RWPE2 (cell line): ENCODE measurements around the gene KCTD19.

ENCODE experiments used
- ATAC-seq: fragments of 200-7000 bp; cut with Tn5 transposase; 3 replicates; pipeline ENCODE4 v1.9.1; 2021; ENCODE audit warnings: low read depth
- DNase-seq: peaks from one replicate; pipeline ENCODE4 v3.0.0-alpha.2; 2020; ENCODE audit warnings: low spot score
- H3K27ac ChIP-seq: fragments of 450-650 bp; 2 replicates; pipeline ENCODE4 v1.5.1; 2017; ENCODE audit warnings: mild to moderate bottlenecking; ENCODE audit not compliant: poor library complexity, severe bottlenecking
- H3K27me3 ChIP-seq: fragments of 250-450 bp; sonication (Bioruptor Pico); 2 replicates; pipeline ENCODE4 v1.5.1; 2021; ENCODE audit warnings: mild to moderate bottlenecking, moderate library complexity; ENCODE audit not compliant: insufficient read depth, poor library complexity, severe bottlenecking
- H3K36me3 ChIP-seq: fragments of 250-450 bp; sonication (Bioruptor Pico); 2 replicates; pipeline ENCODE4 v1.5.1; 2020; ENCODE audit warnings: low read depth, mild to moderate bottlenecking, moderate library complexity
- H3K4me1 ChIP-seq: fragments of 250-450 bp; sonication (Bioruptor Pico); 2 replicates; pipeline ENCODE4 v1.5.1; 2021; ENCODE audit warnings: mild to moderate bottlenecking, moderate library complexity; ENCODE audit not compliant: insufficient read depth, poor library complexity, severe bottlenecking
- H3K4me3 ChIP-seq: fragments of 250-450 bp; sonication (Bioruptor Pico); 2 replicates; pipeline ENCODE4 v1.5.1; 2021; ENCODE audit warnings: mild to moderate bottlenecking, moderate library complexity; ENCODE audit not compliant: severe bottlenecking
- H3K9me3 ChIP-seq: fragments of 250-450 bp; sonication (Bioruptor Pico); 2 replicates; pipeline ENCODE4 v1.5.1; 2021; ENCODE audit warnings: mild to moderate bottlenecking, moderate library complexity; ENCODE audit not compliant: severe bottlenecking
- CTCF ChIP-seq: fragments of 450-650 bp; IDR thresholded peaks from one replicate; pipeline ENCODE4 v1.5.1; 2017; ENCODE audit warnings: mild to moderate bottlenecking, moderate library complexity; ENCODE audit not compliant: poor library complexity, severe bottlenecking

Gene KCTD19

GRCh38 chr16:67339453-67339852, 12.9 kb upstream of the KCTD19 start:
- Histone ChIP-seq H3K9me3 (peaks cover 3% of the 10 kb centered on the region), H3K27me3 (no peaks in the 10 kb centered on the region), H3K27ac (no peak overlapping the region), H3K4me1 (peaks cover 4% of the 10 kb centered on the region), H3K36me3 (no peaks in the 10 kb centered on the region; the same call in 1 of the 2 replicates), H3K4me3 (no peak overlapping the region)
- ATAC-seq (peak; percentile 58; the same call in 1 of the 3 replicates), DNase-seq (no peak)
- TF ChIP-seq CTCF = peak; percentile 51

- Histone ChIP-seq H3K9me3 (peaks cover 3% of the 10 kb centered on the region), H3K4me3 (no peak overlapping the region), H3K27ac (no peak overlapping the region), H3K27me3 (no peaks in the 10 kb centered on the region), H3K4me1 (peaks cover 4% of the 10 kb centered on the region), H3K36me3 (no peaks in the 10 kb centered on the region; the same call in 1 of the 2 replicates)
- DNase-seq (no peak), ATAC-seq (no peak)
- no peak for TF ChIP-seq CTCF
Measured at GRCh38 chr16:67336648-67337047, 10.1 kb upstream of the KCTD19 start.

- no peak overlapping the region for H3K27ac ChIP-seq
- H3K27me3 ChIP-seq = no peaks in the 10 kb centered on the region
- DNase-seq = no peak
- H3K36me3 ChIP-seq = no peaks in the 10 kb centered on the region; the same call in 1 of the 2 replicates
- no peak for TF ChIP-seq CTCF
- ATAC-seq = no peak
- peaks cover 4% of the 10 kb centered on the region for H3K4me1 ChIP-seq
- H3K4me3 ChIP-seq = no peak overlapping the region
- H3K9me3 ChIP-seq = peaks cover 3% of the 10 kb centered on the region
Measured at GRCh38 chr16:67336116-67336515, 9.6 kb upstream of the KCTD19 start.

GRCh38 chr16:67333315-67333714, 6.8 kb upstream of the KCTD19 start:
- Histone ChIP-seq H3K36me3 (no peaks in the 10 kb centered on the region; the same call in 1 of the 2 replicates), H3K4me3 (no peak overlapping the region), H3K9me3 (peaks cover 3% of the 10 kb centered on the region), H3K4me1 (peaks cover 15% of the 10 kb centered on the region), H3K27me3 (no peaks in the 10 kb centered on the region), H3K27ac (no peak overlapping the region)
- ATAC-seq (no peak), DNase-seq (no peak)
- TF ChIP-seq CTCF = no peak

GRCh38 chr16:67329901-67330300, 3.4 kb upstream of the KCTD19 start:
- no peak for TF ChIP-seq CTCF
- no peaks in the 10 kb centered on the region for H3K36me3 ChIP-seq
- no peaks in the 10 kb centered on the region for H3K27me3 ChIP-seq
- peak; percentile 62 for ATAC-seq
- peak overlapping the region; percentile 48 for H3K27ac ChIP-seq
- H3K4me3 ChIP-seq = no peak overlapping the region
- H3K9me3 ChIP-seq = no peaks in the 10 kb centered on the region
- H3K4me1 ChIP-seq = peaks cover 14% of the 10 kb centered on the region
- DNase-seq = no peak
